OCI-LY1 (cell line): Measurements from ENCODE around the gene PYGM.
A peak's percentile ranks its signal among the peaks of the same experiment; 100 is the strongest.

Experiments
- H2AFZ ChIP-seq: fragments of 200-600 bp; sonication (generic), shearing (Covaris generic); 2 replicates; pipeline ENCODE4 v1.6.0; 2014; ENCODE audit warnings: antibody characterized with exemption, mild to moderate bottlenecking, low read length
- H3F3A ChIP-seq: fragments of 200-600 bp; sonication (generic), shearing (Covaris generic); 2 replicates; pipeline ENCODE4 v1.6.0; 2014; ENCODE audit warnings: mild to moderate bottlenecking, antibody characterized with exemption, low read length, moderate library complexity; ENCODE audit not compliant: insufficient read depth
- H3K27ac ChIP-seq: fragments of 200-600 bp; sonication (generic); 2 replicates; pipeline ENCODE4 v1.5.1; 2014; ENCODE audit warnings: low read length, mixed run types, mild to moderate bottlenecking, low read depth; ENCODE audit not compliant: poor library complexity, severe bottlenecking
- H3K27me3 ChIP-seq: fragments of 200-600 bp; sonication (generic); 2 replicates; pipeline ENCODE4 v1.6.0; 2014; ENCODE audit warnings: antibody characterized with exemption, mild to moderate bottlenecking, low read length, moderate library complexity; ENCODE audit not compliant: insufficient read depth
- H3K36me3 ChIP-seq: fragments of 200-600 bp; sonication (generic); 2 replicates; pipeline ENCODE4 v1.6.1; 2014; ENCODE audit warnings: mild to moderate bottlenecking, antibody characterized with exemption, low read length, moderate library complexity, mixed read lengths; ENCODE audit not compliant: insufficient read depth
- H3K4me1 ChIP-seq: fragments of 200-600 bp; sonication (generic); 2 replicates; pipeline ENCODE4 v1.5.1; 2014; ENCODE audit warnings: mild to moderate bottlenecking, low read length, moderate library complexity; ENCODE audit not compliant: insufficient read depth, severe bottlenecking
- H3K4me2 ChIP-seq: fragments of 200-600 bp; sonication (generic), shearing (Covaris generic); 2 replicates; pipeline ENCODE4 v1.6.1; 2014; ENCODE audit warnings: low read length
- H3K4me3 ChIP-seq: fragments of 200-600 bp; sonication (generic); 2 replicates; pipeline ENCODE4 v1.5.1; 2014; ENCODE audit warnings: low read length, low read depth, mild to moderate bottlenecking, mixed read lengths; ENCODE audit not compliant: poor library complexity, severe bottlenecking
- H3K79me2 ChIP-seq: fragments of 200-600 bp; shearing (Covaris generic); 2 replicates; pipeline ENCODE4 v1.6.1; 2016; ENCODE audit warnings: mixed run types, low read length, mixed read lengths; ENCODE audit not compliant: insufficient read depth
- H3K9ac ChIP-seq: fragments of 200-600 bp; sonication (generic), shearing (Covaris generic); 2 replicates; pipeline ENCODE4 v1.6.1; 2014; ENCODE audit warnings: mild to moderate bottlenecking, low read length, mixed read lengths
- H3K9me2 ChIP-seq: fragments of 200-600 bp; sonication (generic), shearing (Covaris generic); 2 replicates; pipeline ENCODE4 v1.6.1; 2014; ENCODE audit warnings: low read depth, mild to moderate bottlenecking, low read length, mixed read lengths
- H3K9me3 ChIP-seq: fragments of 200-600 bp; shearing (Covaris generic); 2 replicates; pipeline ENCODE4 v1.6.1; 2014; ENCODE audit warnings: low read length, mixed read lengths
- H4K20me1 ChIP-seq: fragments of 200-600 bp; sonication (generic), shearing (Covaris generic); 2 replicates; pipeline ENCODE4 v1.6.0; 2016; ENCODE audit warnings: mild to moderate bottlenecking, low read length; ENCODE audit not compliant: insufficient read depth
- CTCF ChIP-seq: fragments of 200-600 bp; sonication (generic), shearing (Covaris generic); IDR thresholded peaks from 2 replicates; pipeline ENCODE4 v1.5.1; 2017; ENCODE audit warnings: mild to moderate bottlenecking, antibody characterized with exemption, low read length, moderate library complexity, mixed read lengths
- EZH2 ChIP-seq: fragments of 200-600 bp; sonication (generic), shearing (Covaris generic); IDR thresholded peaks from 2 replicates; pipeline ENCODE4 v1.8.0; 2017; ENCODE audit warnings: borderline replicate concordance, mixed run types, mild to moderate bottlenecking, antibody characterized with exemption, low read length, moderate library complexity, mixed read lengths

PYGM gene

DNA sequence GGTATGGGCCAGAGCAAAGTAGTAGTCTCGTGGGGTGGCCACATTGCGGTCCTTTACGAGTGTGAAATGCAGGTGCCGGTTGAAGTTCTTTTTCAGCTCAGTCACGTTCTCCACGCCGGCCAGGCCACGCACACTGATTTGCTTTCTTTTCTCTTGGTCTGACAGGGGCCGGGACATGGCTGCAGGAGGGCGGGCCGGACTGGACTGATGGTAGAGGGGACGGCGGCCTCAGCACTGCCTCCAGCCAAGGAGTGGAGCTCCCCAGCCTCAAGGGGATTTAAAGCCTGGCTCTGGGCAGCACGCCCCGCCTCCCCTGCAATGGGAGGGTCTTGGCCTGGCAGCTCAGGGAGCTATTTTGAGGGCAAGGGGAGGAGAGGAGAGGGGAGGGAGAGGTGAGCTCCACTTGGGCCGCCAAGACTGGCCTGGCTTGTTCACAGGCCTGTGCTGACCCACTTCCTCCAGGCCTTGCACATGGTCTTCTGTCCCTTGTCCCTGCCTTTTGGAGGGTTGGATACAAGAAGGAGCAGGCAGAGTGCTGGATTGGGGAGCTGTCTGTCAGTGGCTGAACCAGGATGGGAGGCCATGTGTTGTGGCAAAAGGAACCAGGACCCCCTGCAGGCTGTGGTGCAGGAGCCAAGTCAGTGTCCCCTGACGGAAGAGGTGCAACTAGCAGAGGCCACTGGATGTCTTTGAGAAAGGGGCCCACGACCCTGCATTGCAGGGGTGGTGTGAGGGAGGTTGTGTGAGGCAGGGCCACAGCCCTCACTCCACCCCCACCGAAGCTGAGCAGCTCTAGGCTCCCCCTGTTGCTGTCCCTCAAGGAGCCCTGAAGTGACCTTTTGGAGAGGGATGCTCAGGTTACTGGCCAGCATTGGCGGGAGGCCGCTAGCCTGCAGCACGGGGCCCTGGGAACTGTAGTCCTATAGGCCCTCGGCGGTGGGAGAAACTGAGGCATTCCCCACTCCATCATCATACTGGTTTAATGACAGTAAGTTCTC lies at the start of gene PYGM:
Gene PYGM (minus strand): TSS at position 253 of the 998 bp plus-strand sequence. CDS start 76 bp downstream, at position 177.
- TF ChIP-seq CTCF (no peak), EZH2 (no peak)
- peaks cover 27% of the 10 kb centered on the region for H3K4me1 ChIP-seq
- no peak within 1 kb of the TSS for H3K27ac ChIP-seq
- no peak within 1 kb of the TSS for H3K4me2 ChIP-seq
- no peaks in the 10 kb centered on the region for H3K79me2 ChIP-seq
- 0 out of 2 replicates have a peak, but pooled peaks cover 6% of the 10 kb centered on the region for H3F3A ChIP-seq
- no peaks in the 10 kb centered on the region for H4K20me1 ChIP-seq
- no peaks in the 10 kb centered on the region for H3K9me3 ChIP-seq
- H3K27me3 ChIP-seq = no peaks in the 10 kb centered on the region; the same call in 1 of the 2 replicates
- H3K4me3 ChIP-seq = no peak within 1 kb of the TSS
- no peaks in the 10 kb centered on the region for H3K9me2 ChIP-seq
- no peak within 1 kb of the TSS for H2AFZ ChIP-seq
- no peak within 1 kb of the TSS for H3K9ac ChIP-seq
- peaks cover 30% of the 10 kb centered on the region for H3K36me3 ChIP-seq

DNA sequence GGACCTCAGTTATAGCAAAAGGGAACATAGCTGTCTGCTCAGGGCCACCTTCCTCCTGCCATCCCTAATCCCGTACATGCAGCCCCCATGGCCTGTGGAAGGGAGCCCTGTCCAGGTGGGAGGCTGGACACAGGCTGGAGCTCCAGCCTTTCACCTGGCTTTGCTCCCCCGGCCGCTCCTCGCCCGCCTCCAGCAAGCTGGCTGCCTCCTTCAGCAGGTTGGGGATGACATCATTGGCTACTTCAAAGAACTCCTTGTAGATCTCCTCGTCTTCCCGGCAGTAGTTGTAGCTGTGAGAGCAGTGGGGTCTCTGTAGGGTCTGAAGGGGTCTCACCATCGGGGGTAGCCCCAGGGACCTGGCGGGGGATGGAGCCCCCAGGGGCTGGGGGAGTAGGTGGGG lies 45.7 kb upstream of the PYGM start:
- no peak for TF ChIP-seq CTCF
- TF ChIP-seq EZH2 = no peak
- Histone ChIP-seq H3K9me3 (no peaks in the 10 kb centered on the region), H3K4me3 (no peak overlapping the region), H3K79me2 (no peaks in the 10 kb centered on the region), H3K4me1 (peaks cover 45% of the 10 kb centered on the region), H3K27me3 (no peaks in the 10 kb centered on the region), H3K9ac (no peak overlapping the region), H3K9me2 (no peaks in the 10 kb centered on the region), H2AFZ (no peak overlapping the region), H3K27ac (peak overlapping the region; percentile 22), H3K36me3 (peaks cover 42% of the 10 kb centered on the region; the same call in 1 of the 2 replicates), H4K20me1 (no peaks in the 10 kb centered on the region), H3F3A (no peaks in the 10 kb centered on the region), H3K4me2 (no peak overlapping the region)

DNA sequence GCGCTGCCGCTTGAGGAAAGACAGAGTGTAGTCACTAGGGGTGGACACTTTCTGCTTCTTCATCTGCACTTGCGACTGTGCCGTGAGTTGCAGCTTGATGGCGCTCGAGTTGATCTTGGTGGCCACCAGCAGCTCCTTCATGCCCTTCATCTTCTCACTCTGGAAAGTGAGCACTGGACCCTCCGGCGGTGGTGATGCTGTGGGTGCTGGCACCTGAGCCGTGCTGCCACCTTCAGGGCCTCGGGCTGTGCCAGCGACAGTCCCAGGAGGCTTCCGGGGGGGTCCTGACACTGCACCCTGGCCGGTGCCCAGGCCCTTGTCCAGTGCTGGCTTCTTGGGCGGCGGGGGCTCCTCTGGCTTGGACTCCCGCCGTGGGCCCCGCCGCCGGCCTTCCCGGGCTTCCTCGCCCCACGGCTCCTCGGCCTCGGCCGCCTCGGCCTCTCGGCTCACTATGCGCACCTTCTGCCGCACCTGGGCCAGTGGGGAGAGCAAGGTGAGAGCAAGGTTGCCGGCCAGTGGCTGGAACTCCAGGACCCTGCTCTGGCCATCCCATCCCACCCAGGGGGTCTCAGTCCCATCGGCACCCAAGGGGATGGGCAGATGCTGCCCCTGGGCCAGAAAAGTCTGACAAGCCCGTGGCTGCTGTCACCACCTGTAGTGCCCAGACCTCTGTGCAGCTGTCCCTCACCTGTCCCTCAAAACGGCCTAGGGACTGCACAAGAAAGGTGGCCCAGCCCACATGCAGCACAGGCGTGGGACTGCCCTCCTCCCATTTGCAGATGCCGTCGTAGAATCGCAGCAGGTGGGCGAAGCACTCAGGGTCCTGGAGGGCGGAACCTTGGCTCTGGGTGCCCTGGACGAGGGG lies 44.8 kb upstream of the PYGM start:
- Histone ChIP-seq H3K9me2 (no peaks in the 10 kb centered on the region), H3K27ac (peak overlapping the region; percentile 68), H3K4me2 (peak overlapping the region; percentile 79), H3K4me1 (peaks cover 52% of the 10 kb centered on the region), H3K36me3 (peaks cover 49% of the 10 kb centered on the region; the same call in 1 of the 2 replicates), H3K4me3 (no peak overlapping the region), H3F3A (no peaks in the 10 kb centered on the region), H2AFZ (no peak overlapping the region), H3K27me3 (no peaks in the 10 kb centered on the region), H3K9ac (peak overlapping the region; percentile 68; the same call in 1 of the 2 replicates), H3K9me3 (no peaks in the 10 kb centered on the region), H4K20me1 (no peaks in the 10 kb centered on the region), H3K79me2 (no peaks in the 10 kb centered on the region)
- TF ChIP-seq CTCF = peak; percentile 68
- TF ChIP-seq EZH2 = no peak
